ENCODE measurements around the gene WARS2.

WARS2 gene

DNA sequence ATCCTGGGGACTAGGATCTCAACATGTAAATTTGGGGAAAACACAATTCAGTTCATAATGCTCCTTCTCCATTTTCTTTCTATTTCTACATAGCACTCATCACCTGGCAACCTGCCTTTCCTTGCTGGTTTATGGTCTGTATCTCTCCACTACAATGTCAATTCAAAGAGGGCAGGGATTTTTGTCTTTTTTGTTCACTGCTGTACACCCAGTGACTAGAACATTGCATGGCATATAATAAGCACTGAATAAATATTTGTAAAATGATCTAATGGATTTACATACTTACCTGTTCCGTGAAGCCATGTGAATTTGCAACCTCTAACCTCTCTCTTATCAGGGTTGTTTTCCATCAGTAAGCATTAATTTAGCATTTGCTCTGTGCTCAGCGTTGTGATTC is 124.9 kb downstream of the WARS2 start:
- Histone ChIP-seq H3K4me1 (no peaks in the 10 kb centered on the region), H3K27me3 (ENCODE audit: low read depth) (no peaks in the 10 kb centered on the region), H3K4me3 (no peak overlapping the region), H3K9me3 (no peaks in the 10 kb centered on the region), H3K36me3 (replicated peaks) (no peaks in the 10 kb centered on the region)
- in situ Hi-C loops (cut with MboI; ENCODE audit: low sequenced_read_pairs) = loop anchor here (25.0 kb wide), 1 partner anchor 278 kb away; no protein-coding TSS in a partner anchor
- no peak for DNase-seq (ENCODE audit: low spot score in 2 of 2)

DNA sequence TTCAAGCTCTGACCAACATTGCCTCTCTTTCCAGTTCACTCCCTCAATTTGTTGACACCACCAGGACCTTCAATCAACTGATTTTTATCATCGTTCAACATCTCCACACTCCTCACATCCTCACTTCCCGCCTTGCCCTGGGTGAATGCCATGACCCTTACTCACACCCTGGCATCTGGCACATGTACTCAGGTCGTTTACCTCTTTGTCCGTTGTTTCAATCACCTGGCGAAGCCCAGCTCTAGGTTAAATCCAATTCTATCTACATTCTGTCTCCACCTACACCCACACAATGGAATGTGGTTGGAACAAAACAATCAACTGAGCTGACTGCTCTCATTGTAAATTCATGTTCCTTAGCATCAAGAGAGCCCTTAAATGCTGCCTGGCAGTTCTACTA is 128.1 kb downstream of the WARS2 start:
- in situ Hi-C loops (cut with MboI; ENCODE audit: low sequenced_read_pairs) = loop anchor here (25.0 kb wide), 1 partner anchor 275 kb away; no protein-coding TSS in a partner anchor
- Histone ChIP-seq H3K27me3 (ENCODE audit: low read depth) (no peaks in the 10 kb centered on the region), H3K4me3 (no peak overlapping the region), H3K9me3 (no peaks in the 10 kb centered on the region), H3K36me3 (replicated peaks) (no peaks in the 10 kb centered on the region), H3K4me1 (no peaks in the 10 kb centered on the region)
- no peak for DNase-seq (ENCODE audit: low spot score in 2 of 2)

GRCh38 chr1:119011706-119012105 is 128.7 kb downstream of the WARS2 start:
- H3K27me3 ChIP-seq (ENCODE audit: low read depth) = no peaks in the 10 kb centered on the region
- in situ Hi-C loops (cut with MboI; ENCODE audit: low sequenced_read_pairs) = loop anchor here (25.0 kb wide), 1 partner anchor 274 kb away; no protein-coding TSS in a partner anchor

GRCh38 chr1:119011116-119011515 is 129.3 kb downstream of the WARS2 start:
- in situ Hi-C loops (cut with MboI; ENCODE audit: low sequenced_read_pairs) = loop anchor here (25.0 kb wide), 1 partner anchor 274 kb away; no protein-coding TSS in a partner anchor
- no peak for DNase-seq (ENCODE audit: low spot score in 2 of 2)
- H3K4me3 ChIP-seq = no peak overlapping the region
- H3K27me3 ChIP-seq (ENCODE audit: low read depth) = no peaks in the 10 kb centered on the region
- H3K4me1 ChIP-seq = no peaks in the 10 kb centered on the region
- H3K36me3 ChIP-seq (replicated peaks) = no peaks in the 10 kb centered on the region
- no peaks in the 10 kb centered on the region for H3K9me3 ChIP-seq

More at GRCh38 chr1:119011706-119012105, 128.7 kb downstream of the WARS2 start:
- Histone ChIP-seq H3K9me3 (no peaks in the 10 kb centered on the region), H3K36me3 (replicated peaks) (no peaks in the 10 kb centered on the region), H3K4me3 (no peak overlapping the region), H3K4me1 (no peaks in the 10 kb centered on the region)
- DNase-seq (ENCODE audit: low spot score in 2 of 2) = no peak

DNA sequence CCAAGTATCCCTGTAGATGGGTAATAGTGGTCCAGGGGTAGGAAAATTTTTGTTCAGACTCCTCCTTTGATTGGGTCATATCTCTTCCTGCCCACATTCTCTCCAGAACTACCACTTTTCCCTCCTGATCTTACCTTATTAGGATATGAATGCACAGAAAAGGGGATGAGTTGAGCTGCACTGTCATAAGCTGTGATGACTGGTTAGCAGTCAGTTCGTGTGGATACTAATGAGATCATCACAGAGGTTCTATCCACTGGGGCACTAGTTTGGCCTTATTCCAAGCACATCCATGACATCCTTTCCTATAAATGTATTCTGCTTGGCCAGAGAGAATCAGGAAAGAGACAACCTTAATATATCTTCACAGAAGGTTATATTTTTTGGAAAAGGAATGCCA is 130.3 kb downstream of the WARS2 start:
- no peaks in the 10 kb centered on the region for H3K9me3 ChIP-seq
- no peak for DNase-seq (ENCODE audit: low spot score in 2 of 2)
- in situ Hi-C loops (cut with MboI; ENCODE audit: low sequenced_read_pairs) = loop anchor here (25.0 kb wide), 1 partner anchor 273 kb away; no protein-coding TSS in a partner anchor
- 0 out of 2 replicates have a peak, but pooled peaks cover 2% of the 10 kb centered on the region for H3K27me3 ChIP-seq (ENCODE audit: low read depth)
- no peaks in the 10 kb centered on the region for H3K36me3 ChIP-seq (replicated peaks)
- no peak overlapping the region for H3K4me3 ChIP-seq
- H3K4me1 ChIP-seq = no peaks in the 10 kb centered on the region

DNA sequence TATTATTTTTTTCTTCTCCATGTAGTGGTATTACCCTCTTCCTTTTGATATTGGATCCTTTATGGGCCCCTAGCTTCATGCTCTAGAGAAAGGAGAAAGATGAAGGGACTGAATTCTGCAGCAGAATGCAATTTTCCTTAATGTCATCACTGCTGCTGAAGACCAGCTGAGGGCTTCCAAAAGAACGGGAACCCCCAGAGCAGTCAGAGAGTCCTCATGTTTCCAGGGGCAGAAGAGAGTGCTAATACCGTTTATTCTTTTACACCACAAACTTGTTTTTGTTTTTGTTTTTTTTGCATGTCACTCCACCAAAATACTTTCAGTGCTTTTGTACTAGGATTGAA is 131.2 kb downstream of the WARS2 start:
- no peaks in the 10 kb centered on the region for H3K4me1 ChIP-seq
- 0 out of 2 replicates have a peak, but pooled peaks cover 2% of the 10 kb centered on the region for H3K27me3 ChIP-seq (ENCODE audit: low read depth)
- H3K36me3 ChIP-seq (replicated peaks) = no peaks in the 10 kb centered on the region
- H3K4me3 ChIP-seq = no peak overlapping the region
- H3K9me3 ChIP-seq = no peaks in the 10 kb centered on the region
- no peak for DNase-seq (ENCODE audit: low spot score in 2 of 2)
- in situ Hi-C loops (cut with MboI; ENCODE audit: low sequenced_read_pairs) = loop anchor here (25.0 kb wide), 1 partner anchor 272 kb away; no protein-coding TSS in a partner anchor

- in situ Hi-C loops (cut with MboI; ENCODE audit: low sequenced_read_pairs) = loop anchor here (25.0 kb wide), 1 partner anchor 271 kb away; no protein-coding TSS in a partner anchor
- no peak overlapping the region for H3K4me3 ChIP-seq
- DNase-seq (ENCODE audit: low spot score in 2 of 2) = peak; percentile 24 to 59
Measured at GRCh38 chr1:119008483-119009311, 131.8 kb downstream of the WARS2 start.

DNA sequence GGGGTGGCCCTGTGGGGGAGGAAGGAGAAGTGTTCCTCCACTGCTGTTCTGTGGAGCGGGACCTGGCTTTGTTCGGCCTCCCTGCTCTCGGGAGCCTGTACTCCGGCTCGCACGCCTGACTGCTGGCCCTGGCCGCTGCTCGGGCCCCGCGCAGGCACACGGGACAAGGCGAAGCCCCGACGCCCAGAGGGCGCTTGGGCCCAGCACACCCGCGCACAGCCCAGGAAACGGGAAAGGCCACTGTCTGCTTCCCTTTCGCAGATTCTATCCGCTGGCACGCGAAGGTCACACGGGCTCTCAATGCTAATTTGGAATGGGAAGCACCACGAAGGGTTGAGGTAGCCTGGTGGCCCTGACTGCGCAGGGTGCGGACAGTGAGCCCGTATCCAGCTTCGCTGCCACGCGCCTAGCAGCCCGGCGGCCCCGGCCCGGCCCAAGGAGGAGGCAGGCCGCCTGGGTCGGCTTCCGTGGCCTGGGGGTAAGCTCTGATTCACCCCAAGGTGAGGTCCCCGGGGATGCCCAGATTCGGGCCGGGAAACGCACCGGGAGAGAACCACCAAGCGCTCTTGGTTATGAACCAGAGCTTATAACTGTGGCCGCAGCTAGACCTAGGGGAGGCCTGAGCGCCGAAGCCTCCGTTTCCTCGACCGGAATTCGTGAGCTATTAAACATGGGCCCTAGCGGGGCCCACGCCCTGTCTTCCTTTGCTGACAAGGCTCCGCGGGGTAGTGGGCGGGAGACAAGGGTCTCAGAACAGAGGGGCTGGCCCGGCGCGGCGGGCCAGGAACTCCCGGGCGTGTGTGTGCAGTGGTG is 132.6 kb downstream of the WARS2 start:
- Histone ChIP-seq H3K4me3 (no peak overlapping the region), H3K27me3 (ENCODE audit: low read depth) (0 out of 2 replicates have a peak, but pooled peaks cover 2% of the 10 kb centered on the region)

More at GRCh38 chr1:119008483-119009311, 131.8 kb downstream of the WARS2 start:
- H3K9me3 ChIP-seq = no peaks in the 10 kb centered on the region
- H3K36me3 ChIP-seq (replicated peaks) = no peaks in the 10 kb centered on the region
- no peaks in the 10 kb centered on the region for H3K4me1 ChIP-seq
- 0 out of 2 replicates have a peak, but pooled peaks cover 2% of the 10 kb centered on the region for H3K27me3 ChIP-seq (ENCODE audit: low read depth)

GRCh38 chr1:119007339-119007669 is 133.1 kb downstream of the WARS2 start:
- H3K4me1 ChIP-seq = no peaks in the 10 kb centered on the region
- H3K27me3 ChIP-seq (ENCODE audit: low read depth) = 0 out of 2 replicates have a peak, but pooled peaks cover 2% of the 10 kb centered on the region
- no peak overlapping the region for H3K4me3 ChIP-seq
- no peaks in the 10 kb centered on the region for H3K9me3 ChIP-seq
- in situ Hi-C loops (cut with MboI; ENCODE audit: low sequenced_read_pairs) = loop anchor here (25.0 kb wide), 1 partner anchor 270 kb away; no protein-coding TSS in a partner anchor
- DNase-seq (ENCODE audit: low spot score in 2 of 2) = no peak
- no peaks in the 10 kb centered on the region for H3K36me3 ChIP-seq (replicated peaks)

More for the DNA sequence above, 132.6 kb downstream of the WARS2 start:
- no peaks in the 10 kb centered on the region for H3K4me1 ChIP-seq
- H3K36me3 ChIP-seq (replicated peaks) = no peaks in the 10 kb centered on the region
- DNase-seq (ENCODE audit: low spot score in 2 of 2) = no peak
- in situ Hi-C loops (cut with MboI; ENCODE audit: low sequenced_read_pairs) = loop anchor here (25.0 kb wide), 1 partner anchor 271 kb away; no protein-coding TSS in a partner anchor
- no peaks in the 10 kb centered on the region for H3K9me3 ChIP-seq

GRCh38 chr1:119006406-119007279 is 133.8 kb downstream of the WARS2 start:
- Histone ChIP-seq H3K9me3 (no peaks in the 10 kb centered on the region), H3K27me3 (ENCODE audit: low read depth) (0 out of 2 replicates have a peak, but pooled peaks cover 2% of the 10 kb centered on the region), H3K4me1 (no peaks in the 10 kb centered on the region), H3K4me3 (no peak overlapping the region), H3K36me3 (replicated peaks) (no peaks in the 10 kb centered on the region)
- in situ Hi-C loops (cut with MboI; ENCODE audit: low sequenced_read_pairs) = loop anchor here (25.0 kb wide), 1 partner anchor 269 kb away; no protein-coding TSS in a partner anchor
- no peak for DNase-seq (ENCODE audit: low spot score in 2 of 2)

- H3K27me3 ChIP-seq (ENCODE audit: low read depth) = 0 out of 2 replicates have a peak, but pooled peaks cover 2% of the 10 kb centered on the region
- H3K4me3 ChIP-seq = no peak overlapping the region
- no peak for DNase-seq (ENCODE audit: low spot score in 2 of 2)
- in situ Hi-C loops (cut with MboI; ENCODE audit: low sequenced_read_pairs) = loop anchor here (25.0 kb wide), 1 partner anchor 269 kb away; no protein-coding TSS in a partner anchor
- H3K9me3 ChIP-seq = no peaks in the 10 kb centered on the region
- H3K36me3 ChIP-seq (replicated peaks) = no peaks in the 10 kb centered on the region
- H3K4me1 ChIP-seq = no peaks in the 10 kb centered on the region
Measured at GRCh38 chr1:119005724-119006405, 134.6 kb downstream of the WARS2 start.

- DNase-seq (ENCODE audit: low spot score in 2 of 2) = no peak
- in situ Hi-C loops (cut with MboI; ENCODE audit: low sequenced_read_pairs) = loop anchor here (25.0 kb wide), 1 partner anchor 267 kb away; no protein-coding TSS in a partner anchor
- H3K4me3 ChIP-seq = no peak overlapping the region
- no peaks in the 10 kb centered on the region for H3K4me1 ChIP-seq
- no peaks in the 10 kb centered on the region for H3K36me3 ChIP-seq (replicated peaks)
- no peaks in the 10 kb centered on the region for H3K9me3 ChIP-seq
- H3K27me3 ChIP-seq (ENCODE audit: low read depth) = 0 out of 2 replicates have a peak, but pooled peaks cover 2% of the 10 kb centered on the region
Measured at GRCh38 chr1:119004781-119005180, 135.7 kb downstream of the WARS2 start.
